GM12878 (cell line): Measurements from ENCODE around the gene LRRC75A. TPM values are rescaled to one million over a fixed set of nuclear protein-coding genes. Genes with fewer than 3 reads are reported as not detected.

ENCODE experiments used
- ATAC-seq: fragments of 200-7000 bp; cut with Tn5 transposase; 3 replicates; pipeline ENCODE4 v1.9.1; 2020; ENCODE audit warnings: mild to moderate bottlenecking, moderate library complexity
- BruUV-seq: library from RNA; stranded (reverse); fragments of 400-500 nt; replicated peaks from 2 replicates; lab custom pipeline; 2021; lab: Mats Ljungman, UMichigan
- CTCF ChIA-PET: fragments of 300-600 bp; sonication (Branson Sonifier 250); formaldehyde crosslinking; extraction: SDS; loops from one replicate; lab custom pipeline; 2021; ENCODE audit warnings: inconsistent platforms; lab: Yijun Ruan, JAX
- POLR2A ChIA-PET: fragments of 350-600 bp; formaldehyde crosslinking; extraction: SDS; loops from one replicate; lab custom pipeline; 2021; ENCODE audit warnings: inconsistent platforms; lab: Charles Lee
- RAD21 ChIA-PET: fragments of 300-600 bp; sonication (Branson Sonifier 250); formaldehyde crosslinking; loops from one replicate; lab custom pipeline; 2023; ENCODE audit warnings: antibody characterized with exemption; ENCODE audit not compliant: unreplicated experiment; lab: Charles Lee
- SMC1A ChIA-PET: fragments of 300-600 bp; sonication (Branson Sonifier 250); formaldehyde crosslinking; loops from one replicate; lab custom pipeline; 2023; ENCODE audit not compliant: unreplicated experiment, uncharacterized antibody; lab: Charles Lee
- DNase-seq: peaks from one replicate; pipeline ENCODE4 v3.0.0-alpha.2; 2011; ENCODE audit warnings: low read depth, low spot score
- FAIRE-seq: peaks from 3 replicates; lab custom pipeline; 2011; peaks lifted over from hg19 to GRCh38; lab: Jason Lieb, UNC
- H2AFZ ChIP-seq: 2 replicates; pipeline ENCODE4 v1.6.0; 2011; ENCODE audit warnings: low read depth, low read length, control low read depth; ENCODE audit not compliant: control insufficient read depth
- H3K27ac ChIP-seq: 2 replicates; pipeline ENCODE4 v1.5.1; 2011; ENCODE audit warnings: control low read depth; ENCODE audit not compliant: control insufficient read depth, insufficient read depth
- H3K27me3 ChIP-seq, 2 experiments: replicated peaks in 1 of 2; 2 replicates each; pipeline versions ENCODE4 v1.6.0 to v1.6.1; 2011; ENCODE audit warnings: low read length in 1 of 2; ENCODE audit not compliant: control insufficient read depth in 2 of 2, insufficient read depth in 2 of 2
- H3K36me3 ChIP-seq, 2 experiments: 2 replicates each; pipeline ENCODE4 v1.5.1; 2011; ENCODE audit warnings: low read length in 1 of 2; ENCODE audit not compliant: control insufficient read depth in 2 of 2, insufficient read depth in 2 of 2
- H3K4me1 ChIP-seq: 2 replicates; pipeline ENCODE4 v1.6.1; 2011; ENCODE audit warnings: mild to moderate bottlenecking, low read length, moderate library complexity, mixed read lengths; ENCODE audit not compliant: control insufficient read depth, insufficient read depth
- H3K4me2 ChIP-seq: 2 replicates; pipeline ENCODE4 v1.6.0; 2011; ENCODE audit warnings: control low read depth; ENCODE audit not compliant: control insufficient read depth, insufficient read depth
- H3K4me3 ChIP-seq: fragments of 200-600 bp; sonication (generic); 2 replicates; pipeline ENCODE4 v1.5.1; 2016
- H3K79me2 ChIP-seq: 2 replicates; pipeline ENCODE4 v1.6.0; 2011; ENCODE audit warnings: low read length; ENCODE audit not compliant: control insufficient read depth, insufficient read depth
- H3K9ac ChIP-seq: 2 replicates; pipeline ENCODE4 v1.8.0; 2011; ENCODE audit warnings: low read length, control low read depth, mixed read lengths; ENCODE audit not compliant: control insufficient read depth, insufficient read depth
- H3K9me3 ChIP-seq: replicated peaks from 3 replicates; pipeline ENCODE4 v1.5.1; 2011; ENCODE audit warnings: mild to moderate bottlenecking, low read length; ENCODE audit not compliant: control insufficient read depth, insufficient read depth
- H4K20me1 ChIP-seq: 2 replicates; pipeline ENCODE4 v1.6.0; 2011; ENCODE audit not compliant: control insufficient read depth, insufficient read depth
- BHLHE40 ChIP-seq, 2 experiments: fragments of 450-650 bp in 1 of 2; IDR thresholded peaks; 2 replicates each; pipeline ENCODE4 v1.6.1; 2011 to 2017; ENCODE audit warnings: low read depth in 2 of 2, borderline replicate concordance in 1 of 2, improper control_type of control experiment in 1 of 2, low read length in 1 of 2, mild to moderate bottlenecking in 1 of 2
- CHD1 ChIP-seq: IDR thresholded peaks from 2 replicates; pipeline ENCODE4 v1.6.1; 2012; ENCODE audit warnings: low read depth, low read length, improper control_type of control experiment
- EED ChIP-seq: sonication (generic); IDR thresholded peaks from 2 replicates; pipeline ENCODE4 v1.6.1; 2016; ENCODE audit warnings: antibody characterized with exemption, low read depth
- MYC ChIP-seq: IDR thresholded peaks from 2 replicates; pipeline ENCODE4 v1.6.1; 2011; ENCODE audit warnings: mild to moderate bottlenecking, low read length, moderate library complexity, inconsistent platforms; ENCODE audit not compliant: insufficient read depth, insufficient replicate concordance, insufficient read length, severe bottlenecking
- PAX8 ChIP-seq: fragments of 450-650 bp; IDR thresholded peaks from 2 replicates; pipeline ENCODE4 v1.6.1; 2017; ENCODE audit warnings: mild to moderate bottlenecking, moderate library complexity
- PBX3 ChIP-seq: IDR thresholded peaks from 2 replicates; pipeline ENCODE4 v1.6.1; 2011; ENCODE audit warnings: mild to moderate bottlenecking, low read depth, low read length, moderate library complexity; ENCODE audit not compliant: insufficient replicate concordance
- RELA ChIP-seq: fragments of 450-650 bp; IDR thresholded peaks from 2 replicates; pipeline ENCODE4 v1.8.0; 2014; ENCODE audit warnings: borderline replicate concordance; ENCODE audit not compliant: partially characterized antibody
- RELB ChIP-seq: fragments of 450-650 bp; IDR thresholded peaks from 2 replicates; pipeline ENCODE4 v1.6.1; 2017; ENCODE audit warnings: low read depth, mild to moderate bottlenecking, moderate library complexity
- SIN3A ChIP-seq: IDR thresholded peaks from 2 replicates; pipeline ENCODE4 v1.6.1; 2012; ENCODE audit warnings: low read depth, low read length, improper control_type of control experiment
- STAT1 ChIP-seq: fragments of 450-650 bp; conservative IDR thresholded peaks from 2 replicates; pipeline ENCODE4 v1.6.1; 2014; ENCODE audit warnings: antibody characterized with exemption, mild to moderate bottlenecking
- WGBS: methylation state at CpG from one replicate; pipeline ENCODE4 v1.1.6; 2016; ENCODE audit warnings: low lambda C conversion rate; ENCODE audit not compliant: insufficient replicate concordance, insufficient coverage; ENCODE audit errors: missing lambda C conversion rate; 5-methylcytosine and 5-hydroxymethylcytosine counted together
- in situ Hi-C: fragments of 300-500 bp; cut with MboI; formaldehyde crosslinking; loops from 9 replicates; pipeline ENCODE4 v1.14.3; 2018; ENCODE audit warnings: mixed read lengths
- intact Hi-C: fragments of 100-400 bp; cut with micrococcal nuclease; formaldehyde crosslinking; loops from one replicate; pipeline ENCODE4 v1.14.2; 2022; ENCODE audit not compliant: unreplicated experiment
- polyA plus RNA-seq, 11 experiments: library from polyadenylated mRNA; depleted of rRNA in 4 of 11; unstranded in 6 of 11; stranded (reverse) in 5 of 11; fragments of >200 nt; fragmentation: Nextera tagmentation in 4 of 11; fragmentation: Illumina TruSeq in 1 of 11; extraction: Ambion mirVana in 4 of 11; extraction: Trizol in 1 of 11; gene quantifications; 1 replicate in 1 of 11; 2 replicates in 10 of 11; pipeline versions ENCODE4 v1.2.1 to v1.2.3, GENCODE V29; 2011 to 2016; ENCODE audit warnings: inconsistent platforms in 2 of 11, missing spikeins in 2 of 11, low read depth in 1 of 11
- total RNA-seq, 4 experiments: library from RNA; depleted of rRNA in 3 of 4; stranded (reverse); fragments of >200 nt in 3 of 4; fragmentation: Illumina TruSeq in 1 of 4; extraction: Trizol in 1 of 4; gene quantifications; 2 replicates each; pipeline versions ENCODE4 v1.2.1 to v1.2.3, GENCODE V29; 2013 to 2021
- TF ChIP-seq, protein P1 (sequence below): IDR thresholded peaks from 2 replicates; pipeline ENCODE4 v1.6.1; 2012; ENCODE audit warnings: low read length, inconsistent platforms

The LRRC75A gene
- total and polyA plus RNA-seq, 10 of the 15 experiments (the other 5 are each of a cell fraction or from before 2014, with no cell fraction given): 0.01 to 1.3 (median 0.09) TPM; not detected in 2

DNA sequence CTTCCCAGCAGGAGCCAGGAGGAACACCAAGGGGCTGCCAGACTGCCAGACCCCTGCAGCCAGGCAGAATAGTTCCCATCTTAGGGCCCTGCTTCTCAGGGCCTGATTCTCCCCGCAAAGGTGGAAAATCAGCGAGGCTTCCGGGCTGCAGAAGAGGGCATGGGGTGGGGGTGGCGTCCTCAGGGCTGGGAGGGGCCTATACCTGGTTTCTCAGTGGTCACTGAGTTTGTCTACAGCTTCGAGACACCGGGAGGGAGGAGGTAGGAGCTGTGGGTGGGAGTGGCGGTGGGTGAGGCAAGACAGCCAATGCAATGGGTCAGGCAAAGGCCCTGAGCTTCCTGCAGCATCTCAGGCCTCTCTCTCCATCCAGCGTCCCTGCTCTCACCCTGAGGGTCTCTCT is 14.3 kb downstream of the LRRC75A start:
- no peak for ATAC-seq
- no peaks in the 10 kb centered on the region for H3K9me3 ChIP-seq

DNA sequence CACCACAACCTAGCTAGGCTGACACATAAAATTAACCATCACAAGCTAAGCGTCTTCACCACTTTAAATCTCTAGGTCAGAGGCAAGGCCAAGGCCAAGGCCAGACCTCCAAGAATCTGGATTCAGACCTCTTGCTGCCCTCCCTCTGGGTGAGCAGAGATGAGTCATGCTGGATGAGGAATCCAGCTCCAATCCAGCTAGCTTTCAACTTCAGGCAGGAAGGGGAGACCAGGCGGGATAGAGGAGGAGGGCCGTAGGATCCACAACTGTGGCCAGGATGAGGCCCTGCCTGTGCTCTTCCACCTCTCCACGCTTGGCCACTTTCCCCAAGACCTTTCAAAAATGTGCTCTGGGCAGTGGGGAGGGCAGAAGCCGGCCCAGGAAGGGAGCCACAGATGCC is 14.7 kb downstream of the LRRC75A start:
- no peak overlapping the region for H2AFZ ChIP-seq
- no peak overlapping the region for H3K9ac ChIP-seq
- no peak overlapping the region for H3K27ac ChIP-seq
- no peak for FAIRE-seq
- ChIA-PET RAD21 (no interaction called here), POLR2A (no interaction called here), CTCF (no interaction called here), SMC1A (interaction anchor here (1.0 kb wide), 1 partner anchor 62 kb away, joined by 3 read pairs; the partner anchor contains the start of gene TRPV2)
- no peaks in the 10 kb centered on the region; a peak in 1 of 4 replicates for H3K27me3 ChIP-seq
- H3K79me2 ChIP-seq: no peaks in the 10 kb centered on the region
- intact Hi-C loops (no loop called here), in situ Hi-C loops (no loop called here)
- H3K4me2 ChIP-seq: no peak overlapping the region
- BruUV-seq: no TSS peak
- no peaks in the 10 kb centered on the region for H3K4me1 ChIP-seq
- no peak for DNase-seq
- no peaks in the 10 kb centered on the region for H3K9me3 ChIP-seq
- no peak overlapping the region for H3K4me3 ChIP-seq
- WGBS: 65% methylated on average over 5 of the region's 5 CpGs
- no peaks in the 10 kb centered on the region for H4K20me1 ChIP-seq
- no peak for ATAC-seq
- no peaks in the 10 kb centered on the region for H3K36me3 ChIP-seq
- TF ChIP-seq CHD1 (no peak), BHLHE40 (IDR thresholded peaks at IDR 0.05; ENCODE audit: borderline replicate concordance in 1 of 2, low read depth in 2 of 2, low read length in 1 of 2) (no peak), SIN3A (no peak), PBX3 (no peak), EED (no peak), PAX8 (no peak), RELA (no peak), MYC (no peak), RELB (no peak), STAT1 (no peak)
- TF ChIP-seq, protein P1, sequence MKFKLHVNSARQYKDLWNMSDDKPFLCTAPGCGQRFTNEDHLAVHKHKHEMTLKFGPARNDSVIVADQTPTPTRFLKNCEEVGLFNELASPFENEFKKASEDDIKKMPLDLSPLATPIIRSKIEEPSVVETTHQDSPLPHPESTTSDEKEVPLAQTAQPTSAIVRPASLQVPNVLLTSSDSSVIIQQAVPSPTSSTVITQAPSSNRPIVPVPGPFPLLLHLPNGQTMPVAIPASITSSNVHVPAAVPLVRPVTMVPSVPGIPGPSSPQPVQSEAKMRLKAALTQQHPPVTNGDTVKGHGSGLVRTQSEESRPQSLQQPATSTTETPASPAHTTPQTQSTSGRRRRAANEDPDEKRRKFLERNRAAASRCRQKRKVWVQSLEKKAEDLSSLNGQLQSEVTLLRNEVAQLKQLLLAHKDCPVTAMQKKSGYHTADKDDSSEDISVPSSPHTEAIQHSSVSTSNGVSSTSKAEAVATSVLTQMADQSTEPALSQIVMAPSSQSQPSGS: no peak

More for the DNA sequence above, 14.3 kb downstream of the LRRC75A start:
- ChIA-PET SMC1A (interaction anchor here (1.0 kb wide), 1 partner anchor 62 kb away, joined by 3 read pairs; the partner anchor contains the start of gene TRPV2), POLR2A (no interaction called here), RAD21 (no interaction called here), CTCF (no interaction called here)
- DNase-seq (no peak), FAIRE-seq (no peak)
- 39% methylated on average over 8 of the region's 8 CpGs for WGBS
- Histone ChIP-seq H3K4me1 (no peaks in the 10 kb centered on the region), H3K9ac (no peak overlapping the region), H3K4me3 (no peak overlapping the region), H2AFZ (no peak overlapping the region), H4K20me1 (no peaks in the 10 kb centered on the region), H3K27ac (no peak overlapping the region), H3K79me2 (no peaks in the 10 kb centered on the region), H3K36me3 (no peaks in the 10 kb centered on the region), H3K4me2 (no peak overlapping the region), H3K27me3 (no peaks in the 10 kb centered on the region; a peak in 1 of 4 replicates)
- in situ Hi-C loops: no loop called here
- no TSS peak for BruUV-seq
- no peak for TF ChIP-seq CHD1
- intact Hi-C loops: no loop called here
